CD4-positive, alpha-beta T cell treated with Interleukin-6 at 100 ng/mL for 8 hours (primary cell): ENCODE results near the gene MRPS25.

Experiments
- DNase-seq: peaks from one replicate; pipeline ENCODE4 v3.0.0-alpha.2; 2020; ENCODE audit warnings: mixed read lengths, low spot score

The MRPS25 gene

GRCh38 chr3:15081960-15082664, 17.0 kb upstream of the MRPS25 start:
- DNase-seq, result no peak

DNA sequence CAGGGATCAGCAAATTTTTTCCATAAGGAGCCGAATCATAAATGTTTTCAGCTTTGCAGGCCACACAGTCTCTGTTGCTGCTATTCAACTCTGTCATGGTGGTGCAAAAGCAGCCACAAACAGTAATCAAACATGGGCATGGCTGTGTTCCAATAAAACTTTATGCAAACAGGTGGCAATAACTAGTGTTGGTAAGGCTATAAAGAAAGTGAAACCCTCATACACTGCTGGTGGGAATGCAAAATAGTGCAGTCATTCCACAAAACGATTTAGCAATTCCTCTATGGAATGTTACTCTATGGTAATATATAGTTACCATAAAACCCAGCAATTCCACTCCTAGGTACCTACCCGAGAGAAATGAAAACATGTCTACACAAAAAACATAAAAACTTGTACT, 14.0 kb upstream of the MRPS25 start:
- no peak for DNase-seq

- no peak for DNase-seq
Observed at GRCh38 chr3:15074500-15074899, 9.4 kb upstream of the MRPS25 start.

DNA sequence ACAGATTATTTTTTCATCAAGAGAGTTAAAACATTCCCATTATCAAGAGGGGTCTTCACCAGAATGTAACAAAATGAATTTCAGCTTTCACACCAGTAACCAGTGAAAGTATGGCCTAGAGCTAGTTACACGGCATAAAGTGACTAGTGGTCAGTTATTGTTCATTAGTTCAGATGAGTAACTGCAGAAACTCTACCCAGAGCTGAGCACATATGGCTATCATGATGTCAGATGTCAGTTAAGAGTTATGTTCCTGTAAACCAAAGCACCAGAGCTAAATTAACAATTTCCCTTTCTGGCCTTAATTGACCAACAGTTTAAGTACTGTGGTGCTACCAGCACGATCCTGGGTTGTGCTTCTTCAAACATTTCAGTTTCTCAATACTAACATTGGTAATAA, 6.6 kb upstream of the MRPS25 start:
- no peak for DNase-seq

GRCh38 chr3:15069441-15069840, 4.3 kb upstream of the MRPS25 start:
- no peak for DNase-seq

- DNase-seq, result no peak
Observed at GRCh38 chr3:15066467-15066866, 1.4 kb upstream of the MRPS25 start.

GRCh38 chr3:15065550-15066007, 464 bp upstream of the MRPS25 start:
- no peak for DNase-seq

GRCh38 chr3:15064299-15064834, 748 bp downstream of the MRPS25 start:
- DNase-seq, result no peak

DNA sequence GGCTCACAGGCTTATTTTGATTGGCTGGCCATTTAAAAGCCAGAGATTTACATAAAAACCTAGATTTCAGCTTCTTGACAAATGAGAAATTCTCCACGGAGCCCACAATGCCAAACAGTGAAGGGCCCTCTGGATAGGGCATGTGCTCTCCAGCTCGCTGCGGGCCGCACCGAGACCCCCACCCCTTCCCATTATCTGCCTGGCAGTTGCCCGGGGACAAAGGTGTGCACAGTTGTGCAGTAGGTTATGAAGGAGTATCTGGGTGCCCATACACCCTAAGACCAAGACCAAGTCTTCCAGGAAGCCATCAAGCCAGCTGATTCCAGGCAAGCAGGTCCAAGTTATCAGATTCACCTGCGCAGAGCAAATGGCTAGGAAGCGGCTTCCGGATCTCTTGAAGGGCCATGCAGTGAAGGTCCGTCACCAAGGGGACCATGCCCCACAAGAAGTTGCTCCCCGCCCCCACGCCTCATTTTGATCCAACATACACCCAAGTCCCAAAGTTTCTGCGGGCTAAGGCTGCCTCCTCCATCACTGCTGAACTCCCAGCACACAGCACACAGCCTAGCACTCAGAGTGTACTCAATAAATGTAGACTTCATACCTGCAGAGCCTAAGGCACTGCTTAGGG, 1.3 kb downstream of the MRPS25 start:
- DNase-seq, result no peak

- DNase-seq, result no peak
Observed at GRCh38 chr3:15063238-15063637, 1.9 kb downstream of the MRPS25 start.

GRCh38 chr3:15060029-15060428, 5.1 kb downstream of the MRPS25 start:
- no peak for DNase-seq

- DNase-seq, result no peak
Observed at GRCh38 chr3:15056676-15057404, 8.3 kb downstream of the MRPS25 start.

- no peak for DNase-seq
Observed at GRCh38 chr3:15055019-15055557, 10.0 kb downstream of the MRPS25 start.

GRCh38 chr3:15053541-15053940, 11.6 kb downstream of the MRPS25 start:
- no peak for DNase-seq

GRCh38 chr3:15052335-15053242, 12.5 kb downstream of the MRPS25 start:
- no peak for DNase-seq

DNA sequence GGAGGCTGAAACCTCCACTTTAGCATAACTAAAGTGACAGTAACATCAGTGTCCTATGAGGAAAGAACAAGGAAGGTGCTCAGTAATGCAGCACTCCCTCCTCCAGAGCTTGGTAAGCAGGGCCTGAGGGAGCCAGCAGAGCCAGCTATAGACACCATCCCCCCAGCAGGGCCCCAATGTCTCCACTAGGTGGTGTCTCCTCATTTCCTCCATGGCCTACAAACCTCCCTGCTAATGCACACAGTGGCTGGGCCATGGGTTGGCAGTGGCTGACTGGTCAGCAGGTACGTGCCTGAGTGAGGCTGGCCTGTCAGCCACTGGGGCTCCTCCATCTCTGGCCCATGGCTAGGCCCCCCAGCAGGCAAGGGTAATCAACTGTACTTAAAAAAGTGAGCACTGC, 13.6 kb downstream of the MRPS25 start:
- DNase-seq, result no peak

GRCh38 chr3:15050405-15051092, 14.6 kb downstream of the MRPS25 start:
- no peak for DNase-seq

- no peak for DNase-seq
Observed at GRCh38 chr3:15049584-15049983, 15.5 kb downstream of the MRPS25 start.

DNA sequence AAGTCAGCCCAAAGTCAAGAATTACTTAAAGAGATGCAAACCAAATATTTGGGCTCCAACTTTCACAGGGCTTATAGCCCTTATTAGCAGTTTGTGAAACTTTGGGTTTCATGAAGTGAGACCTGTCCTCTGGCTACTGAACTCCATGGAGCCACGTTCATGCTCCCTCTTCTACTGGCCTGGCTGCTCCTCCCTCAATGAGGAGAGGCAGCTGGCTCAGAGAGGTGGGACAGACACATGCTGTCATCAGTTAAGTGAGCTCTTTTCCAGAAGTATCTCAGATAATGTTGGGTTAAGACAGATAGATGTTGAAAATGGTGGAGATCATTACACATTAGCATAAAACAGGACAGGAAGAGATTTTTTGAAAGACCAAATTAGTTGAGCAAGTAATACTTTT, 19.4 kb downstream of the MRPS25 start:
- DNase-seq, result no peak

- no peak for DNase-seq
Observed at GRCh38 chr3:15044326-15044725, 20.8 kb downstream of the MRPS25 start.
